Activated naive CD8-positive, alpha-beta T cell treated with anti-CD3 and anti-CD28 coated beads, Interleukin-2, amount 50 U/mL, for 24 hours (primary cell): Measurements from ENCODE around the gene CHST15.
"Not testable (repeated sequence)": the region's sequence is repeated elsewhere in the genome, so short reads cannot be mapped to it uniquely, and the experiment has no call there.

Source experiments
- ATAC-seq: fragments of 150-1000 bp; cut with Tn5 transposase; one replicate; pipeline ENCODE4 v1.10.0; 2021
- DNase-seq: peaks from one replicate; pipeline ENCODE4 v3.0.0; 2021
- H3K27ac Mint-ChIP-seq: one replicate; pipeline ENCODE4 v1.8.0; 2021; ENCODE audit warnings: mild to moderate bottlenecking, mixed read lengths
- H3K27me3 Mint-ChIP-seq: one replicate; pipeline ENCODE4 v1.8.0; 2021; ENCODE audit warnings: mixed read lengths
- H3K36me3 Mint-ChIP-seq: one replicate; pipeline ENCODE4 v1.8.0; 2021; ENCODE audit warnings: low read depth, mixed read lengths
- H3K4me1 Mint-ChIP-seq: one replicate; pipeline ENCODE4 v1.8.0; 2021; ENCODE audit warnings: mixed read lengths
- H3K4me3 Mint-ChIP-seq: one replicate; pipeline ENCODE4 v1.8.0; 2021; ENCODE audit warnings: mild to moderate bottlenecking, moderate library complexity, mixed read lengths
- H3K9me3 Mint-ChIP-seq: one replicate; pipeline ENCODE4 v1.8.0; 2021; ENCODE audit warnings: mixed read lengths

CHST15 gene

DNA sequence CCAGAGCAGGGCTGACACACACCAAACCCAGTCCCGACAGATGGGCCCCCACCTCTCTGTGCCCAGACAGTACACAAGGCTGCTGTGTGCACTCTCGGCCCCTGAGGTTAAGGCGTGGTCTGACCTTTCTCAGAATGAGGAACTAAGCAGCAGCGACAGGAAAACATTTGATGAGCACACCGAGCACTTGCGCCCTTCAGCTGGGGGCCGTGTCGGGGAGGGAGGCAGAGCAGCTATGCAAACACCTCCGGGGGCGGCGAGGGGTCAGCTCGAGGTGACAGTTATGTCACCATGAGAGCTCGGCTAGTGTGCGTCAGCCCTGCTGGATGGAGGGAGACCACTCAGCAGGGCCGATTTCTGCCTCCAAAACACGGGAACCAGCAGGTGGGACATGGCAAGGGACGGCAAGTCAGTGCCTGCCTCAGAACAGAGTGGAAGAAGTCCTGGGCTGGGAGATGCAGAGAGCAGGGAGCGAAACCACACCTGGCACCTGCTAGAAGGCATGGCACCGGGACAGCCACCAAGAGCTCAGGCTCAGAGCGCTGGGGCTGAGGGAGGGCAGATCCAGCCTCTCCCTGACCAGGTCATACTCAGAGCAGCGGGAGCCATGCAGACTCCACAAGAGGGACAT lies 57.4 kb downstream of the CHST15 start:
- peak overlapping the region; percentile 25 for H3K4me3 Mint-ChIP-seq
- H3K27me3 Mint-ChIP-seq, result peaks cover 7% of the 10 kb centered on the region
- H3K27ac Mint-ChIP-seq, result no peak overlapping the region
- ATAC-seq (peak; percentile 84), DNase-seq (peak; percentile 57)
- no peaks in the 10 kb centered on the region for H3K36me3 Mint-ChIP-seq
- H3K9me3 Mint-ChIP-seq, result no peaks in the 10 kb centered on the region
- peaks cover 12% of the 10 kb centered on the region for H3K4me1 Mint-ChIP-seq

DNA sequence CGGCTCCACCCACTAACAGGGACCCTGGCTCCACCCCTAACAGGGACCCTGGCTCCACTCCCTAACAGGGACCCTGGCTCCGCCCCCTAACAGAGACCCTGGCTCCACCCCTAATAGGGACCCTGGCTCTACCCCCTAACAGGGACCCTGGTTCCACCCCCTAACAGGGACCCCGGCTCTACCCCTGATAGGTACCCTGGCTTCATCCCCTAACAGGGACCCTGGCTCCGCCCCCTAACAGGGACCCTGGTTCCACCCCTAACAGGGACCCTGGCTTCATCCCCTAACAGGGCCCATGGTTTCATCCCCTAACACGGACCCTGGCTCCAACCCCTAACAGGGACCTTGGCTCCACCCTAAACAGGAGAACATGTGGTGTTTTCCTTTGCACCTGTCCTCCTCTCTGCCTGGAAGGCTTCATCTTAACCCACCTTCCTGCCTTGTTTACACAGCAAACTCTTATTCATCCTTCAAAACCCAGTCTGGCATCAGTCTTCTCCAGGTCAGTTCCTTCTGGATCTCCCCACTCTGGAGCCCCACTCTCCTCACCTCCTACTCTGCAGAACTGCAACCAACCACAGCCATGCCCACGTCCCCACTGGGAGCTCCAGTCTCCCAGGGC lies 58.0 kb downstream of the CHST15 start:
- no peaks in the 10 kb centered on the region for H3K9me3 Mint-ChIP-seq
- ATAC-seq, result no peak
- no peak for DNase-seq
- H3K27ac Mint-ChIP-seq, result no peak overlapping the region
- peaks cover 12% of the 10 kb centered on the region for H3K4me1 Mint-ChIP-seq
- peaks cover 7% of the 10 kb centered on the region for H3K27me3 Mint-ChIP-seq
- H3K4me3 Mint-ChIP-seq, result no peak overlapping the region
- no peaks in the 10 kb centered on the region for H3K36me3 Mint-ChIP-seq

DNA sequence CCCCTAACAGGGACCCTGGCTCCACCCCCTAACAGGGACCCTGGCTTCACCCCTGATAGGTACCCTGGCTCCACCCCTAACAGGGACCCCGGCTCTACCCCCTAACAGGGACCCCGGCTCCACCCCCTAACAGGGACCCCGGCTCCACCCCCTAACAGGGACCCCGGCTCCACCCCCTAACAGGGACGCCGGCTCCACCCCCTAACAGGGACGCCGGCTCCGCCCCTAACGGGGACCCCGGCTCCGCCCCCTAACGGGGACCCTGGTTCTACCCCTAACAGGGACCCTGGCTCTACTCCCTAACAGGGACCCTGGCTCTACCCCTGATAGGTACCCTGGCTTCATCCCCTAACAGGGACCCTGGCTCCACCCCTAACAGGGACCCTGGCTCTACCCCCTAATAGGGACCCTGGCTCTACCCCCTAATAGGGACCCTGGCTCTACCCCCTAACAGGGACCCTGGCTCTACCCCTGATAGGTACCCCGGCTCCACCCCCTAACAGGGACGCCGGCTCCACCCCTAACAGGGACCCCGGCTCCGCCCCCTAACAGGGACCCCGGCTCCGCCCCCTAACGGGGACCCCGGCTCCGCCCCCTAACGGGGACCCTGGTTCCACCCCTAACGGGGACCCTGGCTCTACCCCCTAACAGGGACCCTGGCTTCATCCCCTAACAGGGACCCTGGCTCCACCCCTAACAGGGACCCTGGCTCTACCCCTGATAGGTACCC lies 58.7 kb downstream of the CHST15 start:
- ATAC-seq, DNase-seq: not testable (repeated sequence)

DNA sequence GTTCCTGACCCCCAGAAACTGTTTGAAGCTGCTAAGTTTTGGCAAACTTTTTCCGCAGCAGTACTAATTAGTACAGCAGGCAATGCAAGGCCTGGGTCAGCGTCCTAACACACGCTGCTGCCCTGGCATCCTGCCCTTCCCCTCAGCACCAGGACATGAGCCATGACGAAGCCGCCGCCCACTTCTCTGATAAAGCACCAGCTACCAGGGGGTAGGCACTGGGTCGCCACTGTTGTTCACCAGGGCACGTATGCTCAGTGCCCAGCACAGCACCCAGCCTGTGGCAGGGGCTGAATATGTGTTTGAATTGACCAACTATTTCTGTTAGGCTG lies 59.5 kb downstream of the CHST15 start:
- Mint-ChIP-seq H3K36me3 (no peaks in the 10 kb centered on the region), H3K4me1 (peaks cover 12% of the 10 kb centered on the region), H3K9me3 (no peaks in the 10 kb centered on the region), H3K27me3 (peaks cover 7% of the 10 kb centered on the region), H3K4me3 (no peak overlapping the region), H3K27ac (no peak overlapping the region)
- DNase-seq (no peak), ATAC-seq (no peak)

More for the DNA sequence above, 58.7 kb downstream of the CHST15 start:
- H3K4me3 Mint-ChIP-seq, H3K27me3 Mint-ChIP-seq, H3K36me3 Mint-ChIP-seq, H3K9me3 Mint-ChIP-seq, H3K27ac Mint-ChIP-seq: not testable (repeated sequence)
- H3K4me1 Mint-ChIP-seq, result peaks cover 12% of the 10 kb centered on the region

DNA sequence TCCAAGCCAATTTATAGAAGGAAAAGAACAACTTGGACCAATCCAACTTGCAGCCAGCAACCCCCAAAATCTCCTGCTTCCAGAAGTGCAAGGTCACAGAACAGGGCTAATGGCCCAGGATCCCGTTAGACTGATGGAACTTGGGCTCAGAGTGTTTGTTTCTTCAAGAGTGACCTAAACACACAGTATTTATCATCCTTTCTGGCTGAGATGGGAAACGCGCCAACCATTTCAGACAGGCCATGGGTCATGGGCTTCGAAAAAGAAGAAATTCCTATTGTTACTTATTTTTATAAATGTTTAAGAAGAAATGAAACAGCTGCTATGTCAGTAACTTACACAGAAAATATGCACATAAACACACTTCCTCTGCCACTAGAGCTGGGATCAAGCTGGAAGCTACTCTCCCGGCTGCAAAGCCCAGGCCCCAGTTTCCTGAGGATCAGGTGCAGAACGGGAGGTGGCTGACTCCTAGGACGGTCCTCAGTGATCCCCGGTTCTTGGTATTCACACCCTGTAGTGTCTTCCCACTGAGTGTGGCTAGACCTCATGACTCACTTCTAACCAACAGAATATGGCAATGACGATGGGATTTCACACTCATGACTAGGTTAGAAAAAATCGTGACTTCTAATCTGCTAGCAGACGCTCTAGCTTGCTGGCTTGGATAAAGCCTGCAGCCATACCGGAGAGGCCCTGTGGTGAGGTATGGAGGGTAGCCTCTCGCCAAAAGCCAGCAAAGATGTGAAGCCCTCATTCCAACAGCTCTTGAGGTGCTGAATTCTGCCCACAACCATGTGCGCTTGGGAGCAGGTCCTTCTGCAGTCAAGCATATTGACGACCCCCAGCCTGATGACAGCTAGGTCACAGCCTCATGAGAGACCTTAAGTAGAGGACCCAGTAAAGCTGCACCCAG lies 60.2 kb downstream of the CHST15 start:
- H3K27ac Mint-ChIP-seq, result no peak overlapping the region
- H3K4me1 Mint-ChIP-seq, result peaks cover 12% of the 10 kb centered on the region
- no peaks in the 10 kb centered on the region for H3K9me3 Mint-ChIP-seq
- ATAC-seq (no peak), DNase-seq (no peak)
- H3K27me3 Mint-ChIP-seq, result peaks cover 7% of the 10 kb centered on the region
- no peak overlapping the region for H3K4me3 Mint-ChIP-seq
- H3K36me3 Mint-ChIP-seq, result no peaks in the 10 kb centered on the region

DNA sequence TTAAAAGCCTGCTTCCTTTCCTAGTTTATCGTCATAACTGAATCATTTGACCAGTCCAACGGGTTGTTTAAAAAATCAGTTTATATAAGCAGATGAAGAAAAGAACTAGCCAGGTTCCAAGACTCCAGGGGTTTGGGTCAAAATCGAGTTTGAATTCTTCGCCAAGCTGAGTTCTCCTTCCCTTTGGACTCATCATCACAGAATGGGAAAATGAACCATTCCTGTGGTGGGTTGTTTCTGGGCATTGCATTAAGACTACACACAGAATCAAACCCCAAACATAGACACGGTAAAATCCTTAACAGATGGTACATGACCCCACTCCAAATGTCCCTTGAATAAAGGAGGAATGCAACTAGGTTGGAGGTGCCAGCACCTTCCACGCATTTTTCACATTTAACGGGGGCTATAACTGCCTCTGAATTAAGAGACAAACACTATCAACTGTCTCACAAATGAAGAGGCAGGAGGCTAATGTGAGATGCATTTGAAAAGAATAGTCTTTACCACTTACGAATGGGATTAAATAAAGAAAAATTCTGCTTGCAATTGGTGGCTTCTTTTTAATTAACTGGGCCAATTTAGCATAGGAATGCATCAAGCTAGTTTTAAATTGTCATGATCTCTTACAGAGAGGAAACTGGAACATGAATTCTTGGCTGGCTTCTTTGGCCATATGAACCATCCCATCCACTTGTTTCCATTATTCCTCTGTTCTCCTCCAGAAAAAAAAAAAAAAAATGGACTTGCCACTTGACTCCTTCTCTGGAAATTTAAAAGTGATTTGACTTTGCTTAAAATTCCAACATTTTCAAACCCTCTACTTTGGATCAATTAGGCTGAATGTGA lies 61.1 kb downstream of the CHST15 start:
- no peaks in the 10 kb centered on the region for H3K9me3 Mint-ChIP-seq
- H3K27me3 Mint-ChIP-seq, result peaks cover 7% of the 10 kb centered on the region
- H3K36me3 Mint-ChIP-seq, result no peaks in the 10 kb centered on the region
- DNase-seq, result no peak
- H3K27ac Mint-ChIP-seq, result no peak overlapping the region
- H3K4me1 Mint-ChIP-seq, result peaks cover 12% of the 10 kb centered on the region
- ATAC-seq, result no peak
- H3K4me3 Mint-ChIP-seq, result no peak overlapping the region

DNA sequence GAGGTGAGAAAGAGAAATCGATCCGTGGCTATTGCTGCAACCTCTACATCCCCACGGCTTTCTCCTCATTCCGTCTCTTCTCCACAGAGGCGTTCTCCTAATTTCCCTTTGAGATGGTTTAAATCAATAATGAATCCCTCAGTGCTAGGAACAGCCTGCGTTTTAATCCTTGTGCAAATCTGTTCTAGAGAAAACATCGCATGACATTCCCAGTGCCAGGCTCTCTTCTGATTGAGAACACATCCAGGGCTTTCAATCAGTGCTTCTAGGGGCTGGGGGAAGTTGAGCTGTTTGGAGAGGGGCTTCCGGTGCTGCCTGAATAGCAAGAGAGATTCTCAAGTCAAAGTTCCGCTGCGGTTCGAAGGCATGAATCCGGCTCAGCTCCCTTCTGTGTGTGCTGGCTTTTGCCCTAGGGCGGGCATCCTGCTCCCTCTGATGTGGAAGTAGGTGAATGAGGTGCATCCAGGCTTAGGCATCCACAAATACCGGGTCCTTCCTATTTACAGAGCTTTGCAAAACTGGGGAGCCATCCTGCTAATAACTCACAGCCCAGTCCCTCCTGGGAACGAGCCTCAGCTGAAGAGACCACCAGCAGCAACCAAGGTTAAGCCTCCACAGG lies 62.8 kb downstream of the CHST15 start:
- ATAC-seq, result no peak
- H3K9me3 Mint-ChIP-seq, result no peaks in the 10 kb centered on the region
- DNase-seq, result no peak
- H3K27ac Mint-ChIP-seq, result no peak overlapping the region
- H3K4me3 Mint-ChIP-seq, result no peak overlapping the region
- H3K4me1 Mint-ChIP-seq, result peaks cover 3% of the 10 kb centered on the region
- H3K27me3 Mint-ChIP-seq, result peaks cover 2% of the 10 kb centered on the region
- H3K36me3 Mint-ChIP-seq, result no peaks in the 10 kb centered on the region

DNA sequence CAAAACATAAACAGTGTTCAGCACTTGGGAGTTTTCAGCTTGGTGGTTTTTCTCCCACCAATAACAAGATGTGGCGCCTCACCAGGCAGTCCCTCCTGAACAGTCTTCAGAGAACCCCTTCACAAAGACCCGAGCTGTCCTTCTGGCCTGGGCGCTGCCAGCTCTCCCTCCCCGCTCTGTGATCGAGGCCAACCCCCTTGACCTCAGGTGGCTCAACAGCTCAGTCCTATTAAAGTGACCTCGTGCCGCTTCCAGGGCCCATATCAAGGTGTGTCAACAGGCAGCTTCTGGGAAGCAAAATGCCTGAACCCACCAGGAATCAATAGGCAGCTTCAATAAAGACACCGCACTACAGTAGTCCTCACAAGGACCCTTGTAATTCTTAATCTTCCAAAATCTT lies 63.3 kb downstream of the CHST15 start:
- DNase-seq, result no peak
- Mint-ChIP-seq H3K4me3 (no peak overlapping the region), H3K27me3 (no peaks in the 10 kb centered on the region), H3K4me1 (peaks cover 2% of the 10 kb centered on the region), H3K27ac (no peak overlapping the region), H3K9me3 (no peaks in the 10 kb centered on the region), H3K36me3 (no peaks in the 10 kb centered on the region)
- no peak for ATAC-seq

DNA sequence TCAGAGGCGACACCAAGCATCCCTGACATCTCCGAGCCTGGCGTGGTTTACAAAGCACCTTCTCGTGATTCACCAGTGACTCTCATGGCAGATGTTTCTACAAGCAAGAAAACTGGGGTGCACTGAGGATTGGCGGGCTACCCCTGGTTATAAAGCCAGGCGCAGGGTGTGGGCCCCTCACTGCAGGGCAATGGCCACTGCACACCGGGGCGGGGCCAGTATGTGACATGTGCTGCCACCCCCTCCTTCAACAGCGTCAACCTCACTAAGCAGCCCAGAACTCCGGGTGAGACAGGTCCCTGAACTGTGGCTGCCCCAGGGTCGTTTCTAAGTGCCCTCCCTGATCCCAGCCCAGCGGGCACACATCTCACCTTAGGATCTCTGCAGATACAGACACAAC lies 63.8 kb downstream of the CHST15 start:
- no peaks in the 10 kb centered on the region for H3K27me3 Mint-ChIP-seq
- H3K36me3 Mint-ChIP-seq, result no peaks in the 10 kb centered on the region
- DNase-seq, result no peak

DNA sequence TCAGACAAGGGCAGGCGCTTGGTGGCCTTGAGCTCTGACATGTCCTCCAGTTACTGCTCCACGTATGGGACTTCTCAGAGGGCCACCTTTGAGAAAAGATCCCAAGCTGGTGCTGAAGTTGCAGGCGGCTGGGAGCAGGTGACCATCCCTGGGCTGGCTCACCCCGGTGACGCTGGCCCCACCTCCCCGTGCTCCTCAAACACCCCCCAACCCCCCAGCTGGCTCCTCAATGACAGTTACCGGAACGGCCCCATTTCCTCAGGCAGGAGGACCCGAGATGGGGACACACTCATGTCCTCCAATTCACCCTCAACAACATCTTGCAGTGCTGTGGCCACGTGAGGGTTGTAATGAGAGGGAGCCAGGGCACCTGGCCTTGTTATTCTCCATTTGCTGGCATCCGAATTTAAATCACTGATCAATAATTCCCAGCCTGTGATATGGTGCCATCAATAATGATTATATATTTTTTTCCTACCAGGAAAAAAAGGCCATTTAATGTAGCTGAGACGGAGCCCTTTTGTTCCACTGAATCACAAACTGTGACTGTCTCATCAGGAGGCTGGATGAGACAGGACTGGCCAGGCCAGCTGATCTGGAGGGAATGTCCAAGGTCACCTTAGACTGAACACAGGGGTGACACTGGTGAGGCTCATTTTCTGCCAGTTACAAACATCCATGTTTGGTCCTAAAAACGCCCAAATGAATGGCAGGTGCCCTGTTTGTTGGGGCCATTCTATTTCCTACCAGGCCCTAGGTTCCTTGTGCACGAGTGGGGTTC lies 64.5 kb downstream of the CHST15 start:
- no peak for DNase-seq
- H3K27me3 Mint-ChIP-seq, result no peaks in the 10 kb centered on the region
- H3K27ac Mint-ChIP-seq, result no peak overlapping the region
- H3K36me3 Mint-ChIP-seq, result no peaks in the 10 kb centered on the region
- peaks cover 2% of the 10 kb centered on the region for H3K4me1 Mint-ChIP-seq
- H3K9me3 Mint-ChIP-seq, result no peaks in the 10 kb centered on the region
- ATAC-seq, result no peak
- no peak overlapping the region for H3K4me3 Mint-ChIP-seq

More for the DNA sequence above, 63.8 kb downstream of the CHST15 start:
- no peak overlapping the region for H3K4me3 Mint-ChIP-seq
- H3K27ac Mint-ChIP-seq, result no peak overlapping the region
- no peaks in the 10 kb centered on the region for H3K9me3 Mint-ChIP-seq
- ATAC-seq, result no peak
- peaks cover 2% of the 10 kb centered on the region for H3K4me1 Mint-ChIP-seq

DNA sequence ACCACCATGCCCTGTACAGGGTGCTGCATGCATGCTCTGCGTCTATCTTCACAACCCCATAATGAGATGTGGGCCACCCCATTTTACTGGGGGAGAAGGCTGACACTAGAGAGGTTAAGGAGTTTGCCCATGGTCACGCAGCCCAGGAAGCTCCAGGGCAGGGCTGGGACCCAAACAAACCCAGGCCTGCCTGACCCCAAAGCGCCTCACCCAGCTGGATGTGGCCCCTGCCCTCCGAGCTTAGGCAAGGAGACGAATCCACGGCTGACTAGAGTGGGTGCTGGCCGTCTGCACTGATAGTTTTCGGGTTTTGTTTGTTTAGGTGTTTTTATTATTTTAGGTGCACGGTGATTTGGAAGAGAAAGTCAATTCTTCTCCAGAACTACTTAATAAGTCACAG lies 65.7 kb downstream of the CHST15 start:
- no peak for ATAC-seq
- DNase-seq, result no peak
- no peak overlapping the region for H3K4me3 Mint-ChIP-seq
- no peak overlapping the region for H3K27ac Mint-ChIP-seq
- H3K9me3 Mint-ChIP-seq, result no peaks in the 10 kb centered on the region
- peaks cover 2% of the 10 kb centered on the region for H3K4me1 Mint-ChIP-seq
- no peaks in the 10 kb centered on the region for H3K36me3 Mint-ChIP-seq
- H3K27me3 Mint-ChIP-seq, result no peaks in the 10 kb centered on the region

DNA sequence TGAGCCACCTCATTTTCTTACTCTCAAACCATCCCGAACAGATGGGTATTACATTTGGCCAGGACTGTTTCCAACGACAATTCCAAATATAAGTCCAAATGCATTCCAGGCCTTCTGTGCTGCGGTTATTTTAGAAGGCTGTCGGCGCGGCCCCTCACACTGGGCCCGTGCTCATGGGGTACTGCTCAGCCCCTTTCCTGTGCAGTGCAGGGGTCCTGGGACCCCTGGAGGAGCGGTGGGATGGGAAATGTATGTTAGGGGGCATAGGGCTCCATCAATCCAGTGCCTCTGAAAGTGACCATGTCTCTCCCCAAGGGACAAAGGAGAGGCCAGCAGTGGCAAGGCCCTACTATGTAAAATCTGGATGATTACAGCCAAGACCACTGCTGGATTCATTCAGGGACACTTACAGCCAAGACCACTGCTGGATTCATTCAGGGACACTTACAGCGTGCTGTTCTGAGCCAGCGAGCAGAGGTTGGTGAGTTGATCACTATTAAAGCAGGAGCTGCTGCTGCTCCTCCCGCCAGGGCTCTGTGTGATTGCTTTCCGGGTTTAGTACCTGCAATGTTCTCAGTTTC lies 66.3 kb downstream of the CHST15 start:
- H3K4me3 Mint-ChIP-seq, result no peak overlapping the region
- no peaks in the 10 kb centered on the region for H3K9me3 Mint-ChIP-seq
- H3K27me3 Mint-ChIP-seq, result no peaks in the 10 kb centered on the region
- H3K36me3 Mint-ChIP-seq, result no peaks in the 10 kb centered on the region
- H3K27ac Mint-ChIP-seq, result no peak overlapping the region
- DNase-seq (no peak), ATAC-seq (no peak)
- peaks cover 2% of the 10 kb centered on the region for H3K4me1 Mint-ChIP-seq

DNA sequence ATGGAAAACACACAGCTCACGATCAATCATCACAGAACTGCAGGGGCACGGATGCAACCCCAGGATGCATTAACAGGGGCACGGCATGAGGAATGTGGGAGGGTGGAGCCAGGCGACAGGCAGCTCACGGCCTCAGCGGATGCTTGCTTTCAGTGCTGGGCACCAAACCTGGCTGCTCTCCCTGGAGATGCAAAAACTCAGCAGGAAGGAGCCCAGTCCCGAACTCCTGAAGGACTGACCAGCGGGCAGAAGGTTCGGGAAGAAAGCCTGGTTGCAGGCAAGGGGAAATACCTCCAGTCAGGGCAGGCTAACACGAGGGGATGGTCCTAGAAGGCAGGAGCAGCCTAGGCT lies 66.8 kb downstream of the CHST15 start:
- Mint-ChIP-seq H3K36me3 (no peaks in the 10 kb centered on the region), H3K27me3 (no peaks in the 10 kb centered on the region), H3K27ac (no peak overlapping the region), H3K4me3 (no peak overlapping the region), H3K4me1 (peaks cover 2% of the 10 kb centered on the region), H3K9me3 (no peaks in the 10 kb centered on the region)
- ATAC-seq (no peak), DNase-seq (no peak)
